Hair follicular keratinocyte (primary cell): Measurements from ENCODE around the gene VEZF1. TPM values are rescaled to one million over a fixed set of nuclear protein-coding genes. Genes with fewer than 3 reads are reported as not detected.

Experiments used
- total RNA-seq: library from RNA; depleted of rRNA; stranded (reverse); fragments of >200 nt; gene quantifications from 2 replicates; pipeline ENCODE4 v1.2.3, GENCODE V29; 2015

Gene VEZF1, protein sequence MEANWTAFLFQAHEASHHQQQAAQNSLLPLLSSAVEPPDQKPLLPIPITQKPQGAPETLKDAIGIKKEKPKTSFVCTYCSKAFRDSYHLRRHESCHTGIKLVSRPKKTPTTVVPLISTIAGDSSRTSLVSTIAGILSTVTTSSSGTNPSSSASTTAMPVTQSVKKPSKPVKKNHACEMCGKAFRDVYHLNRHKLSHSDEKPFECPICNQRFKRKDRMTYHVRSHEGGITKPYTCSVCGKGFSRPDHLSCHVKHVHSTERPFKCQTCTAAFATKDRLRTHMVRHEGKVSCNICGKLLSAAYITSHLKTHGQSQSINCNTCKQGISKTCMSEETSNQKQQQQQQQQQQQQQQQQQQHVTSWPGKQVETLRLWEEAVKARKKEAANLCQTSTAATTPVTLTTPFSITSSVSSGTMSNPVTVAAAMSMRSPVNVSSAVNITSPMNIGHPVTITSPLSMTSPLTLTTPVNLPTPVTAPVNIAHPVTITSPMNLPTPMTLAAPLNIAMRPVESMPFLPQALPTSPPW
- total RNA-seq: 22.7 and 23.4 TPM in 2 replicates

DNA sequence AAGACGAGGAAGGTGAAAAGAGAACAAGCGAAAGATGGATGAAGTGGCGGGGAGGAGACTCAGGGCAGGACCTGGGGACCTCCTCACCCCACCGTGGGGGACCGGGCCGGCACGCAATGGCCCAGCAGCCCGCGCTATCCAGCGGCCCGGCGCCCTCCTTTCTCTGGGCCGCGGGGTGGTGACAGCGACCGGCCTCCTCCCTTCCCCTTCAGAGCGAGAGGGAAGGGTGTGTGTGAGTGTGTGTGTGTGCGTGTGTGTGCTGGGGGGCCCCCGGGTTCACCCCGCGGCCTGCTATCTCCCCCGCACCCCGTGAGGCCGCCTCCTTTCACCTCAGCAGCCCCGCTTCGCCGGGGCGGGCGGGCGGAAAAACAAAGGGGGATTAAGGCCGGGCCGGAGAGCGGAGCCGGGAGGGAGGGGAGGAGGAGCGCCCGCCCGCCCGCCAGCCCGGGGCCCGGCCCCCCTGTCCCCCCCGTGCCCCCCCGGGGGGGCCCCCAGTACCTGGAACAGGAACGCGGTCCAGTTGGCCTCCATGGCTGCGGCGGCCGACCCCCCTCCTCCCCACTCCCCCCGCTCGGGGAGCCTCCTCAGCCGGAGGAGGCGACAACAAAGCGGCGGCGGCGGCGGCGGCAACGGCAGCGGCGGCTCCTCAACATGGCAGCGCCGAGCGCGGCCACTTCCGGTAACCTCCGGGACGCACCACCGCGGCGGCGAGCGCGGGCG lies at the start of gene VEZF1:
Gene VEZF1, minus strand, starts transcription at position 674 of the 720 bp plus-strand sequence. Its CDS starts 143 bp downstream, at position 531.

DNA sequence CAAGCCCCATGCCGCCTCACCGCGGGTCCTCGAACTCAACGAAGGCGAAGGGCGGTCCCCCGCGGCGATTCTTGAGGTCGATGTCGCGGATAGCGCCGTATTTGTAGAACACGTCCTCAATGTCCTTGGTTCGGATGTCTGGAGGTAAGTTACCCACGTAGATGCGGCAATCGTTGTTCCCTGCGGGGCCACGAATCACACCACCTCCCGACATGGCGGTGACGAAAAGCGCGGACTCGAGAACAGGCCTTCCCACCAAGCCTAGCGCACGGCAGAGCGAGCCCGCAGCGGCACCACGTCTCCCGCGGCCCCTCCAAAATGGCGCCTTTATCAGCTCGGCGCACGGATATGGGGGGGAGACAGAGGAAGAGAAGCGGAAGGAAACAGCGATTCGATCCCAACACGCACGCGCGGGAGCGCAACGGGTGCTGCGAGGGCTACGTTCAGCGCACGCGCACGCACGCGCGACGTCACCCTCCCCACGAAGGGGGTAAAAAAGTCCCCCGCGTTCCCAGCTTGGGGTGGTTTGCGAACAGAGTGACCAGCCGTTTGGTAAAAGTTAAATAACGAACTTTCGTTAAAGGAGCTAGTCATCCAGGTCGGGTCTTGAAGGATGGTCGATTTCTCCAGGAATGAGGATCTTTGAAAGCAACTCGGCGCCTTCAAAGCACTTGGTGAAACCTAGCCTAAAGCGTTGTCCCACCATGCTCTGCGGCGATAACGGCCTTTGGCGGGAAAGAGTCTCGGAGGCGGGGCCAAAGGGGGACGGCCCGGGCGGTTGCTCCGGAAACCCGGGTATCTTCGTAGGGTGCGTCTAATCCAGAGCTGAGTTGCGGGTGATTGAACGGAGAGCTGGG lies 19.1 kb upstream of the VEZF1 start, which contains the start of gene SRSF1:
Gene SRSF1, minus strand, starts transcription at position 323 of the 857 bp plus-strand sequence. Its CDS starts 109 bp downstream, at position 214.

DNA sequence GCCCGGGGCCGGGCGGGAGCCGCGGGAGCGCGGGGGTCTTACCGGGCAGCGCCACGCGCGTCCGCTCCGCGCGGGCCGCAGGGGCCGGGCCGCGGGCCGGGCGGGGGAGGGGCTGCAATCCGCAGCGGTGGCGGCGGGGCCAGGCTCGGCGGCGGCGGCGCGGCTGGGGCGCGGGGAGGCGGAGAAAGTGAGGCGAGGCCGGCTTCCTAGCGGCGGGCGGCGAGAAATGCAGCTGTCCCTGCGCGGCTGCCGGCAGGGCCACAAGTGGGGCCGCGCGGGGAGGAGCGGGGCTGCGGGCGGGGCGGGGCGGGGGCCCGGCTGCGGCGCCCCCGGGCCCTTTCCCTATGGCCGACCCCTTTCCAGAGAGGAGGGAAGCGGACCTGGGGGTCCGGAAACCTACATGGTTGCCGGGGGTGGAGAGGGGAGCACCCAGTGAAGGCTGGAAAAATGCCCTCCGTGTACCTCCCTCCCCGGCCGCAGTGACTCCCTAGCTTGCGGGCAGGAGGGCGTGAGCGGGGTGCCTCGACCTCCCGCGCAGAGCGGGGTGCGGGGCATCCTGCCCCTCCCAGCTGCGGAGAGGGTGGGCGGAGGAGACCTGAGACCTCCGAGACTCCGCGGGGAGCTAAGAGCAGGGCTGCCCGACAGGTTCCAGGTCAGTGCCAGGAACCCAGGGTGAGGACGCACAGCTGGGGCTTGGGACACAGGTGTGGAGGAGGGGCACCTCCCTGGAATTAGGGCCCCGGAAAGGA lies 32.7 kb downstream of the VEZF1 start, which contains the start of gene CUEDC1:
Gene CUEDC1, minus strand, starts transcription at position 230 of the 749 bp plus-strand sequence. CDS start 69,848 bp downstream, outside the sequence.

Other genes with a start within 250 kb of the VEZF1 start
- not detected in 2 replicates for gene CCDC182, start 243.0 kb downstream of the VEZF1 start, total RNA-seq
- 22.3 and 29.8 TPM in 2 replicates for gene MRPS23, start 138.2 kb downstream of the VEZF1 start, total RNA-seq
- gene CUEDC1, start 32.8 kb downstream of the VEZF1 start, total RNA-seq: 4.8 and 4.9 TPM in 2 replicates
- 115 and 201 TPM in 2 replicates for gene SRSF1, start 19.0 kb upstream of the VEZF1 start, total RNA-seq
- gene DYNLL2, start 95.2 kb upstream of the VEZF1 start, total RNA-seq: 9.8 and 10.6 TPM in 2 replicates
- gene OR4D1, start 160.1 kb upstream of the VEZF1 start, total RNA-seq: not detected in 2 replicates
- not detected in 2 replicates for gene OR4D2, start 178.7 kb upstream of the VEZF1 start, total RNA-seq
- not detected in 2 replicates for gene EPX, start 204.5 kb upstream of the VEZF1 start, total RNA-seq
- gene MKS1, start 231.0 kb upstream of the VEZF1 start, total RNA-seq: 11.7 and 11.9 TPM in 2 replicates